Activated CD4-positive, CD25-positive, alpha-beta regulatory T cell treated with anti-CD3 and anti-CD28 coated beads, Interleukin-2, amount 50 U/mL, for 16 hours (primary cell): Measurements from ENCODE around the gene WFIKKN2.

Experiments
- DNase-seq: peaks from one replicate; pipeline ENCODE4 v3.0.0-alpha.2; 2020; ENCODE audit warnings: low read depth, low spot score

Gene WFIKKN2

GRCh38 chr17:50808413-50808812, 27.0 kb upstream of the WFIKKN2 start:
- DNase-seq, result no peak

- no peak for DNase-seq
Measured at GRCh38 chr17:50808888-50809287, 26.5 kb upstream of the WFIKKN2 start.

GRCh38 chr17:50813583-50813982, 21.8 kb upstream of the WFIKKN2 start:
- no peak for DNase-seq

- DNase-seq, result no peak
Measured at GRCh38 chr17:50815400-50815799, 20.0 kb upstream of the WFIKKN2 start.

- no peak for DNase-seq
Measured at GRCh38 chr17:50816271-50816670, 19.1 kb upstream of the WFIKKN2 start.

GRCh38 chr17:50816771-50817751, 18.3 kb upstream of the WFIKKN2 start:
- DNase-seq, result peak; percentile 24

GRCh38 chr17:50817838-50818237, 17.5 kb upstream of the WFIKKN2 start:
- no peak for DNase-seq

- DNase-seq, result no peak
Measured at GRCh38 chr17:50818261-50818660, 17.1 kb upstream of the WFIKKN2 start.

GRCh38 chr17:50818921-50819657, 16.3 kb upstream of the WFIKKN2 start:
- no peak for DNase-seq

GRCh38 chr17:50820651-50821050, 14.7 kb upstream of the WFIKKN2 start:
- no peak for DNase-seq

GRCh38 chr17:50822550-50822949, 12.8 kb upstream of the WFIKKN2 start:
- DNase-seq, result no peak

- DNase-seq, result no peak
Measured at GRCh38 chr17:50824429-50824828, 11.0 kb upstream of the WFIKKN2 start.

GRCh38 chr17:50825188-50825587, 10.2 kb upstream of the WFIKKN2 start:
- no peak for DNase-seq

GRCh38 chr17:50828508-50829170, 6.7 kb upstream of the WFIKKN2 start:
- no peak for DNase-seq

- no peak for DNase-seq
Measured at GRCh38 chr17:50829332-50829731, 6.1 kb upstream of the WFIKKN2 start.

GRCh38 chr17:50830352-50830751, 5.0 kb upstream of the WFIKKN2 start:
- DNase-seq, result no peak

GRCh38 chr17:50830994-50831393, 4.4 kb upstream of the WFIKKN2 start:
- no peak for DNase-seq

GRCh38 chr17:50831471-50831928, 3.9 kb upstream of the WFIKKN2 start:
- no peak for DNase-seq

GRCh38 chr17:50832267-50832863, 3.0 kb upstream of the WFIKKN2 start:
- no peak for DNase-seq

- DNase-seq, result no peak
Measured at GRCh38 chr17:50832864-50833381, 2.5 kb upstream of the WFIKKN2 start.
